HG02763 (cell line): Measurements from ENCODE around the gene MALSU1.

ENCODE experiments used
- ATAC-seq: cut with Tn5 transposase; IDR thresholded peaks from one replicate; pipeline ENCODE4 v1.9.1; 2021; ENCODE audit warnings: mild to moderate bottlenecking, moderate library complexity; ENCODE audit not compliant: unreplicated experiment

Gene MALSU1

DNA sequence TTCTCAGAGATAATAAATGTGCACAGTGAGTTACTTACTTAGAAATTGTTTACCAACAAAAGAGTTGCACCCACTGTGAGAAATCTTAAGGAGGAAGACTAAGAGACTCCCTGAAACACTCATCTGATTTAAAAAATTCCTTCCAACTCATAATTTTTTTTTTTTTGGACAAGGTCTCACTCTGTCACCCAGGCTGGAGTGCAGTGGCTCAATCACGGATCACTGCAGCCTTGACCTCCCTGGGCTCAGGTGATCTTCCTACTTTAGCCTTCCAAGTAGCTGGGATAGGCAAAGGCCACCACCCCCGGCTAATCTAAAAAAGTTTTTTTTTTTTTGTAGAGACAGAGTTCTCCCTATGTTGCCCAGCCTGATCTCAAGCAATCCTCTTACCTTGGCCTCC, 36.0 kb downstream of the MALSU1 start:
- ATAC-seq: no peak

DNA sequence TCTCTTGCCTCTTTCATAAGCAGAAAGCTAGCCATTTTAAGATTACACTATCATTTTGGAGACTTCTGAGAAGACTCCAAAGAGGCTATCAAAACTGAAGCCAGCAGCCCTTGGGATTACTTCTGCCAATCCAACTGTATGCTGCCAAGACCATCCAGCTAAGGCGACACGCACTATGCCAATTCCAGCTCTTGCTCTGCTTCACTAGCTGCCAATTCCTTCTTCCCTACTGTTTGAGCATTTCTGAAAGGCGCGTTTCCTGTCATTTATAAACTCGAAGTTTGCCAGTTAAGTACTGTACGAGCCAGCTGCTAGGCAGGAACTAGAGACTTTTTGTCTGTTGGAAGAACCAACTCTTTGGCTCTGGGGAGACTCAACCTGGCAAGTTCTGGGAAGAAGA, 36.5 kb downstream of the MALSU1 start:
- ATAC-seq: no peak

DNA sequence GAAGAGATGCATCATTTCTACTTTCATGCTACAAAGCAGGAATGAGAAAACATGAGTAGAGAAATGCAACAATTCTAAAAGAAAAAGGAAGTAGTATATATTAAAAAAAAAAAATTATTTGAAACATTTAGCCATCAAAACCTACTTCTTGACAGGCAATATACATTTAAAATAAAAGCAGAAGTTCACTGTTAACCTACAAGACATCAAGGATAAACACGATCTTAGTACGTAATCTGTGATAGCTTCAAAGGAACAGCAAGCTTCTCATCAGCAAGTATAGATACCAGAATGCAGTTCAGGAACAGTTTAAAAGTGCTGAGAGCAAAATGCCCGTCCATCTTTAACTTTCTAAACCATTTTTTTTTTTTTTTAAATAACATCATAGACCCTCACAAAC, 36.9 kb downstream of the MALSU1 start:
- no peak for ATAC-seq

DNA sequence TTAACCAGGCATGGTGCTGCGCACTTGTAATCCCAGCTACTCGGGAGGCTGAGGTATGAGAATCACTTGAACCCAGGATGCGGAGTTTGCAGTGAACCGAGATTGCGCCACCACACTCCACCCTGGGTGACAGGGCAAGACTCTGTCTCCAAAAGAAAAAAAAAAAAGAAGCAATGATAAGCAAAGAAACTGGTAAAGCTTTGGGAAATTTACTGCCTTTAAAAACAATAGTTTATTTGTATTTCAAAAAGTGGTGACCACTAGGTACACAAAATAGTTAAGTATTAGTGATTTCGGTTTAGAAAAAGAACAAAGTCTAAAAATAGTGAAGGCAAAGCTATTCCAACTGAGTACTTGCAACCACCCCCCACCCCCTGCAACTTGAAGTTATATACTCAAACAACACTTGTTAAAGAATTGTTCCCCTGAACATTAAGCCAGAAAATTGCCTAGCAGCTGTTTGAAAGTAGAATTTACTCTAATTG, 37.7 kb downstream of the MALSU1 start:
- no peak for ATAC-seq

DNA sequence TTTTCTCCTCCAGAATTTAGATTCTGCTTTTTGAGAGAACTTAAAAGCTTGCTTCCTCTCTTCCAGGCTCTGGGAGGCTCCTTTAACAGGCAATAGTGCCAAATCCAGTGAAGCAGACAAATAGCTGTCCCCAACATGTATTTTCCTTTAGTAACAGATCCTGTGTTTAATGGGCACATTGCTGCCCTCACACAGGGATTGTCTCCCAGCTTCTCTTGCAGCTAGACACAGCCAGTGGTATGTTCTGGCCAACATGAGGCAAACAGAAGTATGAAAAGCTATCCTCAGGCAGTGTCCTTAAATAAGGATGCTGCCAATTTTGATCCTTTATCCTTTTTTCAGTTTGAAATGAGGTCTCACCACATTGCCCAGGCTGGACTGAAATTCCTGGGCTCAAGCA, 38.2 kb downstream of the MALSU1 start:
- no peak for ATAC-seq

DNA sequence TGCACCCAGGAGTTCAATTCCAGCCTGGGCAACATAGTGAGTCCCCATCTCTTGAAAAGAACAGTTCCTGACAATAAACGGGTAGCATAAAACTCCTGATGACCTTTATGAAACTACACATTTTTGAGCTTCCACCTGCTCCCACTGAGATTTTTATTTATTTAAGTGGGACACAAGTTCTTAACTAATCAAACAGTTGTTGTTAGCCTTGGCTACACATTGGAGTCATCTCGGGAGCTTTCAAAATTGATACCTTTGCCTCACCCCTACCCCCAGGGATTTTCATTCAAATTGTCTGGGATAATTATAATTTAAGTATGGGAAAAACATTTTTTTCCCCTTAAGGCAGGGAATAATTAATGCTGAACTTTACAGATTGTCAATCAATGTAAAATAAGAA, 39.3 kb downstream of the MALSU1 start:
- ATAC-seq: no peak

DNA sequence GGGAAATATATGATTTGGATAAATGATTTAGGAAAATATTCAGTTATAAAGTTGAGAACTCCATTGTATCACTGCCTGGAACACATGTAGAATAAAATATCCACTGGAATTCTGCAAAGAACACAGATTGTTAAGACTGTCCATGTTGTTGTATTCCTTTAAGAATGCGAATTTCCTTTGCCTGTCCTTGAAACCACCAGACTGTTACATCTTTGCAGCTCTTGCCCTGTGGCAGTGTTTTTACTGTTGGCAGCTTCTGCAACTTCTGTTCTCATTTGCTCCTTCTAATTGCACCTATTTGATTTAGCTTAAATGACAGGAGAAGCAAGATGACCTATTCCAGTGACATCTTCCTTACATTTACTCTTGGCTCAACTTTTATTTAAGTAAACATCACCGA, 39.7 kb downstream of the MALSU1 start:
- no peak for ATAC-seq

DNA sequence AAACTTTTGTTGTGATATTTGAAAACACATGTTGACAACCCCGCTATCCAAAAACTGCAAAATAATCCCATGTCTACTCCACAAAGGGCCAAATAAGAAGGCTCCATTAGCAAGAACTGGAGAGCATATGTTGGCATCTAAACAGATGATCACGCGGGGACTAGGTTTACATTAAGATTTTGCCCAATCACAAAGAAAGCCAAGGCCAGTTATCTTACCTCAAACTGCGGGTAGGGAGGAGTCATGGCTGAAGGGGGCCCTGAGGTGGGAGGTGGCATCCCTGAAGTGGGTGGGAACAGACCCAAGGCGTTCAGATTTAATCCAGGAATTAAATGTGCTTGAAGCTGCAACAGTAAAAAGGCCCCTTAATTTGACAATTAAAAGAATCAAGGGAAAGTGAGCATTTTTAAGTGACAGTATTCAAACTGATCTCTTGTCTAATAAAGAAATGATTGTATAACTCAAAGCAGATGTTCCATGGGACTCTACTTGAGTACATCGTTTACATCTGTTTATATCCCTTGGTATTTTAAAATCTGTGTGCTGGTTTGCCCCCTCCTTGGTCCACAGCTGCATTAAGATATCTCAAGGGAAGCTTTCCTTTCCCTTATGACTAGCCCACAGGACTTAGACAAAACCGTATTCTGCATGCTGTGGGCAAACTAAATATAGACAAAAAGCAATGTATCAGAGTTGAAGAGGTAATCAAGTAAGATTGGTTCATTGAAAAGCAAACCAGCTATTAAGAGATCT, 42.9 kb downstream of the MALSU1 start:
- no peak for ATAC-seq

DNA sequence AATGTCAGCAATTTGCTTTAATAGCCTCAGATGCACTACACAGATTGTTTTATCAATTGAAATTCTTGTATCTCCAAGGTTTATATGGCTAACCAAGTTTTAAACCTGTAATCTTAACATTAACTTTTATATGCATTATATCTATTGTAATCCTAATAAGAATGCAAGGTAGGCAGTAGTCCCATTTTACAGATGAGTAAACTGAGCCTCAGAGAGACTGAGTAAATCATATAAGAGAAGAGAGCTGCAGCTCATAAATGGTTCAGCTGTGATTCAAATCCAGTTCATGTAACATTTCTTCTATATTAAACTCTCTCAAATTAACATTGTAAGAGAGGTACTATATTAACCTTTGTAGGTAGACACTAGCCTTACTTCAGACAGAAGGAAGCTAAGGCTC, 44.0 kb downstream of the MALSU1 start:
- ATAC-seq: no peak

DNA sequence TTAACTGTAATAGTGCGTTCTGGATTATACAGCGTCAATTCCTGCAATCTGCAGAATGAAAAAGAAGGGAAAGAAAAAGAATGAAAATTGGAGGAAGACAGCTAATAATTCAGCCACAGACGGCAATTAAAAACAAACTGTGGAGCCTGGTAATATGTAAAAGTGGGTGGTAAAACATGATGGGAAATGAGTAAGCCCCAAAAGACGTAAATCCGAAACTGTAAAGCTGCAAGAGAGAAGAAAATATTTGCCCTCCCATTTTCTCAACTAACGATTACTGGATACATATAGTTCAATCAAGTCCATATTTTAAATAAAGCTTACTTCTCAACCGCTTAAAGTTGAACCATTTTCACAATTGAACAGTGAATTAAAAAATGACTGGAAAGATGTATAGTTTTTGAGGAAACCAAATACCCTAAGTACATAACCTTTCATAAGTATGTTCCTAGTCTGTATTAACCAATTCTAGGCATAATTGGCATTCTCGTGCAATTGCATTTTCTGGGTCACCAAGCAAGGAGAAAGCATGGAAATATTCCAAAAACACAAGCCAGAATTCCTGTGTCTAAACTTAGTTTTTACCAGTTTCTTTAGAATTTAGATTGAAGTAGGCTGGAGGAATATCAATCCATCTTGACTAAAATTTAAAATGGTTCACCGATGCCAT, 44.8 kb downstream of the MALSU1 start:
- ATAC-seq: no peak

DNA sequence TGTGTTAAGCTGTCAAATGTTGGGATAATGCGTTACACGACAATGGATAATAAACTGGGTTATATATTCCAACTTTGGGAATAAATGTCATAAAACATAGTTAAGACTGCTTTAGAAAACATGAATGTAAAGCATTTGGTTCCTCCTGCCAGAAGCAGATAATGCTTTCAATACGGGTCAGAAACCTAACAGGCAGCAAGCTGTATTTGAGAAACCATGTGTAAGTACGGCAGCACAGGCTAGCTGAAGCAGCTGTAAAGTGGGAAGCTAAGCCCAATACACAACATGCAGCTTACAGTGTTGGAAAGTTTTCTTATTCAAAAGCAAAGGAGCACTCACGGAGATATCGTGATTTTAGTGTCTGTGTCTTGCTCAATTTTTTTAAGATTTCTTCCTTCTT, 46.5 kb downstream of the MALSU1 start:
- no peak for ATAC-seq

DNA sequence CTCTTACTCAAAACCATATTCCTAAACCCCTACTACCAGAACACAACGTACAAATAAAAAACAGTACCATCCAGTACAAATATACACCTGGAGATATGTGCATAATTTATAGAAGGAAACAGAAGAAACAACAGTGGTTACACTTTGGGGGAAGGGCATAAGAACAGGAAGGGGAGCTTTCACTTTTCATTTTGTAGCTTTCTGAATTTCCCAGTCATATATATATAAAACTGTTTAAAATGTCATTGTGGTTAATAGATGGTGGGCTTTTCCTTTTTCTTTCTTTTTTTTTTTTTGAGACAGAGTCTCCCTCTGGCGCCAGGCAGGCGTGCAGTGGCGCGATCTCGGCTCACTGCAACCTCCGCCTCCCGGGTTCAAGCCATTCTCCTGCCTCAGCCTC, 47.2 kb downstream of the MALSU1 start:
- no peak for ATAC-seq

DNA sequence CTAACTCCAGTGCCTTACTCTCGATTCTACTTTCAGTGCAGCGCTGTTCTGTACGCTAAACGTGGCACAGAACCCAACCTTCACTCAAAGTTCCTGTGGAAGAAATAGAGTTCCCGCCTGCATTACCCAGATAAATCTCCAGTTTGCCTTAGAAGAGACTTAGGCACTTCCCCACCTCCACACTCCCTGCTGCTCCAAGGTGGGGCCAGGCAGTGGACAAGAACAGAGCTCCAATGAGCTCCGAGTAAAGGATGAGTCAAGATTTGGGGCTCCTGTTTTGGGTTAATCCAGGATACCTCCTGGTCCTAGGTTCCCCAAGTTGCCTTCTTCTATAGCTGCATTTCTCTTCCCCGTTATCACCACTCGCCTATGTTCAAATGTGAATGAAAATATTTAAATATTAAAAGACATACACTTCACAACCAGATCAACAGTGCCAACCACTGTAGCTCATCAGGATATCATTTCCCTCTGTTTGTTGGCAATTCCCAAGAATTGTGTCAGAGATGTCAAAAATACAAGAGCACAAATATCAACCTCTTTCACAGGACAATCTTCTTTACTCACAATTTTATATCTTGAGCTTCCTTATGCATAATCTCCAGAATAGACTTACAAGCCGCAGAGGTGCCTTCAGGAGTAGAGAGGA, 48.0 kb downstream of the MALSU1 start:
- no peak for ATAC-seq

DNA sequence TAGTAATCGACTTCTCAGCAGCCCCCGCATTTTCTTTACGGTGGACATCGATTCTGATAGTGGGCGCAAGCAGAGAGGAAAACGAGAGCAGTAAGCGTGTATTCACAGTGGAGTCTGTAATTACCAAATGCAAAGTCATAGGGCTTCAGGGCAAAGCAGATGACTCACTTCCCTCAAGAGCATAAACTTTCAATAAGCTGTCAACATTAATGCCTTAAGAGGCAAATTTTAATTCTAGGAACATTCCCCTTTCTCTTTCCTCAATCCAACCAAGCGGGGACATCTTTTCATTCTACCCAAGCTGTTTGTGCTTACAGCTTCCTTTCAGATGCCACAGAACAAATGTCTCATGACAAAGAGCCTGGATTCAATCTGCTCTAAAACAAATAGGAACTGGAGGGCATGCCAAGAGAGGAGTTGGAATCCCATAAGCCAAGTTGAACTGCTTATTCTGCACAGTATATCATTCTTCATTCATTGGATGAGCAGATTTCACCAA, 48.6 kb downstream of the MALSU1 start:
- no peak for ATAC-seq

DNA sequence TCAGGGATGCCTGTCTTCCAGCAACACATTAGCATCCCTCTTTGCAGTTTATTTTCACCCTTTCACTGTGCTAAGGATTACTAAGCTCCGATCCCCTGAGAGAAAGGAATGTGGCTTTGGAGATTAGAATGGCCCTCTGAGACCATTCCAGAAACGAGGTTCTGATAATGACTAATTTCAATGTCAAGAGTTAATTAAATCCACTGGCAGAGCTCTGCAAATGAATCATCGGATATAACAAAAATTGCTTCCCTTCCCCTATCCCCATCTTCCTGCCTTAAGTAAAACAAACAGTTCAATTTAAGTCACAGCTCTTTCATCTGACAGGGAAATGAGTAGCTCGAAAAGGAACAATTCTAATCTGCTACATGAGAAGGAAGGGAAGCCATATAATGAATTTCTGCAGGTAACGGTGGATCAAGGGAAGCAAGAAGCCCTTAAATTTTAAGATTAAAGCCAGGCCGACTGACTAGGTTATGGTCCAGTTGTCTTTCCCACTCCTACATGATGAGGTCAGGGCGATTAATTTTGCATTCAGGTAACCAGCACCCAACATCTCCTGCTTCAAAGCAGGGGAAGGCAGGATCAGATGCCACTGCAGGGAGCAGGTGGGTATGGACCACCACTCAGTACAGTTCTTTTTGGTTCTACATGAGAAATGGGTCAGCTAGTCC, 50.5 kb downstream of the MALSU1 start:
- no peak for ATAC-seq

DNA sequence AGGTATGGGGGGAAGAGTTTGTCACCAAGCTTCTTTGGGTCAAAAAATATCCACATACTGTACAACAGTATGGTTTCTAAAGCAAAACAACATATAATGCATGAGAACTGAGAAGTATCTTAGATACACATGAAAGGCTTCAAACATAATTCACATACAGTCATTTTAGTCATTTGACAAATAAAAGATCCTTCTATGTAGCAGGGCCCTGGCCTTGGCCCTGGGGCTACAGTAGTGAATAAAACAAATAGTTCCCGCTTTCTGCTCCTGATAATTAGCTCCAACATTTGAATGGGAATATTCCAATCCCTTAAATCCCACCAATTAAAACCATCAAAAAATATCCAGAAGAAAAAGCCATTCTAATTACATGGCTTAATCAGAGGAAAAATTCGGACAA, 51.3 kb downstream of the MALSU1 start:
- no peak for ATAC-seq

DNA sequence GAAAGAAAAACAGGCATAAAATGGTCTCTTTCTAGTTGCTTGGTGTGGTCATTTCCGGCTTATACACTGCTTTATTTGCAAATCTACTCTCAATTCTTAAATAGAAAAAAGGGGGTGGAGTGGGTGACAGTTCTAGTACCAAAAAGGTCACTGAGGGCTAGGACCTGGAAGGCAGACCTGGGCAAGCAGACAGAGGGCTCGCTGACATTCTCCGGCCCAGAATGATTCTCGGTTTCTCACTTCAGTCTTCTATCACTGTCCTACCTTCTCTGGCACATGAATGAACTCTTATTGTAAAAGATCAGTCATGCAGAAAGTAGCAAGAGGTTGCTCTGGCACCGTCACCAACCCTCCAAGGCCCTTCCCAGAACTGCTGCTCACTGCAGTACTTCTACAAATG, 54.0 kb downstream of the MALSU1 start:
- no peak for ATAC-seq

DNA sequence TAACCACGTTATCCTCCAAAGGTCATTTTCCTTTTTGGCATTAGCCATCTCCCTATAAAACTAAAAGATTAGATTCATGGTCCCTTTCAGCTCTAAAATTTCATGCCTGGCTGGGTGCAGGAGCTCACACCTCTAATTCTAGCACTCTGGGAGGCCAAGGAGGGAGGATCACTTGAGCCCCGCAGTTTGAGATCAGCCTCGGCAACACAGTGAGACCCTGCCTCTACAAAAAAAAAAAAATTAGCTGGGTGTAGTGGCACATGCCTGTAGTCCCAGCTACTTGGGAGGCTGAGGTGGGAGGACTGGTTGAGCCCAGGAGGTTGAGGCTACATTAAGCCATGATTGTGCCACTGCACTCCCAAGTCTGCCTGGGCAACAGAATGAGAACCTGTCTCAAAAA, 57.0 kb downstream of the MALSU1 start:
- ATAC-seq: no peak

DNA sequence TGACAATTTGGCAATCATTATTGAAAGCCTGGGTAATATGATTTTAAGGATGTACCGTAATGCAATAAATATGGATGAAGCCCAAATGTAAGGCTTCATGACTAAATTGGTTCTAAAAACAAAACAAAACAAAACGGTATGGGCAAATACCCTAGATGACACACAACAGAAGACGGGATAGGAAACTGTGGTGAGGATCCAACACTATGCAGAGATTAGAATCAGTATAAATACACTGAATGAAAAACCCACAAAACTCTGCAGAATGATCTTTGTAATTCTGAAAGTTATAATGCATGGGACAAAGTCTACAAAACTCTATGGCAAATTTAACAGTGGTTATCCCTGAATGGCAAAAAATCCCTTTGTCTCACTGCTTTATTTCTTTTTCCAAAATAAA, 57.6 kb downstream of the MALSU1 start:
- ATAC-seq: no peak

DNA sequence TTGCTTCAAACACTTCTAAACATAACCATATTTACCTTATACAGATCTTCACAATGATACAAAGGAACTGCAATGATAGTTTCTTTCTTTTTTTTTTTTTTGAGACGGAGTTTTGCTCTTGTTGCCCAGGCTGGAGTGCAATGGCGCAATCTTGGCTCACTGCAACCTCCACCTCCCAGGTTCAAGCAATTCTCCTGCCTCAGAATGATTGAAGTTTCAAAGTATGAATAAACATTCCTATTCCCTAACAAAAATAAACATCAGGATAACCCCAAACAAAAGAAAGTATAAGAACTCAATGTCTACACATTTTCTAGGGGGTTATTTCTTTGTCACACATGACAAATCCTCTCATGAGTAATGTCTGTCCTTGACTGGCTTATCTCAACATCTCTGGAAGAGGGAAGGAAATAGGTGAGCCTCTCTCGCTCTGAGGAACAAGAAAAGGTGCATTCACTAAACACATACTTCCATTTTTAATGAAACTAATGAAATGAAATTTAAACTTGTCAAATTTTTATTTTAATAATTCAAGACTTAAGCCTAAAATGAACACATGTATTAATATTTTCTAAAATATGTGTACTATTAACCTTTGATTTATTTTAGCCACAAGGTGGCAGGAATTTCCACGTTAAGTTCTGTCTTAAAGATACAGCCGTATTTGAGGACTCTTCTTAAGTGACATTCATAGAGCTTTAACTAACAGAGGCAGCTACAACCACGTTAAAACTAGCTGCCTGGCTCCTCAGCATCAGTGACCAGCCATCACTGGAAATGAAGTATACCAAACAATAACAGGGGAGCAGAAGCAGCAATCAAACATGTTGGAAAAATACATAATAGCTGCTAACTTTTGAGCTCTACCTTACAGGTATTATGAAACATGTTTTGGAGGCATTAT, 58.3 kb downstream of the MALSU1 start:
- ATAC-seq: no peak
